Aorta (tissue), 5 donors: ENCODE results near the gene MFN2. TPM values are rescaled to one million over a fixed set of nuclear protein-coding genes. Genes with fewer than 3 reads are reported as not detected.

ENCODE experiments used
- ATAC-seq: fragments of 200-7000 bp; cut with Tn5 transposase; one replicate; pipeline ENCODE4 v1.9.1; 2022; ENCODE audit warnings: moderate library complexity; ENCODE audit not compliant: low FRiP score
- DNase-seq, 2 donors: peaks; one replicate each; pipeline ENCODE4 v3.0.0-alpha.2; 2020
- H3K27ac ChIP-seq, 2 donors: one replicate each; pipeline ENCODE4 v1.5.1; 2013; ENCODE audit warnings: low read length in 2 of 2, mild to moderate bottlenecking in 2 of 2, moderate library complexity in 2 of 2, control low read depth in 1 of 2, inconsistent platforms in 1 of 2, low read depth in 1 of 2
- H3K27me3 ChIP-seq, 2 donors: one replicate each; pipeline ENCODE4 v1.6.1; 2013; ENCODE audit warnings: control low read depth in 1 of 2, low read length in 1 of 2, mild to moderate bottlenecking in 1 of 2, moderate library complexity in 1 of 2; ENCODE audit not compliant: insufficient read depth in 2 of 2, control insufficient read depth in 1 of 2
- H3K36me3 ChIP-seq, 2 donors: one replicate each; pipeline ENCODE4 v1.6.1; 2013; ENCODE audit warnings: control low read depth in 1 of 2, low read length in 1 of 2, mild to moderate bottlenecking in 1 of 2; ENCODE audit not compliant: insufficient read depth in 2 of 2, control insufficient read depth in 1 of 2
- H3K4me1 ChIP-seq, 2 donors: one replicate each; pipeline ENCODE4 v1.6.1; 2013; ENCODE audit warnings: low read length in 2 of 2, control low read depth in 1 of 2, mild to moderate bottlenecking in 1 of 2, moderate library complexity in 1 of 2; ENCODE audit not compliant: insufficient read depth in 2 of 2, control insufficient read depth in 1 of 2
- H3K4me3 ChIP-seq, 2 donors: one replicate each; pipeline ENCODE4 v1.5.1; 2013; ENCODE audit warnings: low read length in 2 of 2, control low read depth in 1 of 2, mild to moderate bottlenecking in 1 of 2
- H3K9me3 ChIP-seq: one replicate; pipeline ENCODE4 v1.6.1; 2013; ENCODE audit warnings: mild to moderate bottlenecking, low read length; ENCODE audit not compliant: control insufficient read depth
- WGBS, 2 donors: extraction: QIAGEN DNeasy Blood & Tissue Kit; methylation state at CpG; one replicate each; pipeline ENCODE4 v1.1.7; 2013; 5-methylcytosine and 5-hydroxymethylcytosine counted together
- intact Hi-C, 2 donors: fragments of 100-400 bp; cut with DNase I; formaldehyde crosslinking; loops; one replicate each; pipeline versions ENCODE4 v1.14.2 to v1.15.0; 2022
- microRNA-seq, 2 donors: library from miRNA; unstranded; fragments of <30 nt; microRNA quantifications; one replicate each; pipeline ENCODE4 v1.2.0, GENCODE V29; 2020
- polyA plus RNA-seq, 2 donors: library from polyadenylated mRNA; stranded (reverse); fragments of 200-250 nt; gene quantifications; one replicate each; pipeline ENCODE4 v1.2.3, GENCODE V29; 2013
- total RNA-seq, 2 donors: library from RNA; stranded (reverse); fragmentation: NEBNext Ultra II Directional; extraction: Animal tissue kit (Norgen Biotek cat#: 25700); gene quantifications; one replicate each; pipeline ENCODE4 v1.2.1, GENCODE V29; 2021
- donor health status: healthy with polysubstance abuse.
- donor health status: Bipolar disorder and iron deficiency.
- donor health status: DM: no; HTN: no; CAD: no.
- donor health status: DM: no; HTN: no; CAD: no.
- donor health status: DM: yes; HTN: yes; CAD: no.

MFN2 gene
- total and polyA plus RNA-seq, 4 donors, result 22.4 to 57.1 (median 45.2) TPM

DNA sequence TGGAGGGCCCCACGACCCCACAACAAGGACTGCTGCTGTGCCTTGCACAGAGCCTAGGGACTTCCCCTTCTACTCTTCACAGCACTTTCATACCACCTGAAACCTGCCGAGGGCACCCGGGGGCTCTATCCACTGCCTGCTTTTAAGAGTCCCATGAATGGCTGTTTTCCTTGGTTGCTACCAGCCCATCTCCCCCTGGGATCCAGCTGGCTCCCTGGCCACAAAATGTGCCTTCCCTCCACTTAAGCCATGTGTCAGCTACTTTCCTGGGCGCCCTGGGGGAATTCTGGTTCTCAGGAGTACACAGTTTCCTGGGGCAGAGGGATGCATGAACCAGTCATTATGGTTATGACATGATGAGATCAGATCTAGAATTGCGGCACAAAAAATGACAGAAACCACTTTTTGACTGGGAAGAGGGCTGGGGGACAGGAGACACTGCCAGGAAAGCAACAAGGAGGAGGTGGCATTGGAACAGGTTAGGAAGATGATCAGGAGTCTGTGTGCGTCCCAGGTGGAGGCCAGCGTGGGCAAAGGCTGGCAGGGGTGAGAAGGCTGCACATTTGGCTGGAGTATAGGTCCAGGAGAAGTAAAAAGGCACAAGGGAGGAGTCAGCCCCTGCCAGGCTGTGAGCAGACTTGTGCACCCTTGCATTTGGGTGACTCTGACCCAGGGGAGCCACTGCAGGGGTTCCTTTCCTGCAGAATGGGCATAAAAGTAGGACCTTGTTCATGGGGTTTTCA, 79.6 kb downstream of the MFN2 start:
- Histone ChIP-seq H3K9me3 (peaks cover 3% of the 10 kb centered on the region), H3K27me3 (no peaks in the 10 kb centered on the region), H3K4me1 (no peaks in the 10 kb centered on the region), H3K4me3 (no peak overlapping the region), H3K36me3 (no peaks in the 10 kb centered on the region), H3K27ac (no peak overlapping the region)
- WGBS, 2 donors, result 59 to 67% methylated on average over 7 of the region's 7 CpGs
- intact Hi-C loops, result no loop called here
- DNase-seq (no peak), ATAC-seq (no peak)

DNA sequence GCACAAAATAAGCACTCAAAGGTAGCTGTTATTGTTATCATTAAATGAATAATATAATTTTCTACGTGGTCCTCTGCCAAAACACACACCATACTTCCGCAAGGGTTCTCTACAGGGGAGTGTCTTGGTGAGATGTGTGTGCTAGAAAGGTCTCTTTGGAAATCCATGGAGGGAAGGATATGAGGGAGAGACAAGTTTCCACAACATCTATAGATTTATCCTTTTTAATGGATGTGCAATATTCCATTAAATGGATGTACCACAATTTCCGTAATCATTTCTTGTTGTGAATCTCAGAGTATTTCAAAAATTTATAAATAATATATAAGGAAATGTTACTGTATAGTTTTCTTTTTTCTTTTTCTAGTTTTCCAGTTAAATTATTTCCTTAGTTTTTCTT, 80.3 kb downstream of the MFN2 start:
- Histone ChIP-seq H3K27me3 (no peaks in the 10 kb centered on the region), H3K36me3 (no peaks in the 10 kb centered on the region), H3K27ac (no peak overlapping the region), H3K4me3 (no peak overlapping the region), H3K9me3 (peaks cover 3% of the 10 kb centered on the region), H3K4me1 (no peaks in the 10 kb centered on the region)
- 88 to 91% methylated on average over 3 of the region's 3 CpGs for WGBS, 2 donors
- ATAC-seq (no peak), DNase-seq (no peak)
- intact Hi-C loops, result no loop called here

Small RNAs within 50 kb of the gene (microRNA-seq; reads per million reads assigned to microRNA genes)
- 0 to 1.2 reads per million in 2 donors for gene MIR6729

Other genes starting within 250 kb of the MFN2 start
- 10 to 100 TPM; 33.4 to 40.3 TPM for gene AGTRAP, start 244.3 kb upstream of the MFN2 start, total RNA-seq
- gene AGTRAP, start 244.3 kb upstream of the MFN2 start, polyA plus RNA-seq, result 10 to 100 TPM; 22.2 to 61.2 TPM
- gene C1orf167, start 218.3 kb upstream of the MFN2 start, total RNA-seq, result 1 to 10 TPM; 1.3 to 3.6 TPM
- 1 to 10 TPM in 1 of 2 donors, under 1 TPM in 1; 0.75 to 2.3 TPM for gene C1orf167, start 218.3 kb upstream of the MFN2 start, polyA plus RNA-seq
- 10 to 100 TPM; 32.1 to 53.0 TPM for gene MTHFR, start 174.5 kb upstream of the MFN2 start, total RNA-seq
- gene MTHFR, start 174.5 kb upstream of the MFN2 start, polyA plus RNA-seq, result 10 to 100 TPM in 1 of 2 donors, 1 to 10 TPM in 1; 4.6 to 22.0 TPM
- 10 to 100 TPM; 25.8 to 37.5 TPM for gene CLCN6, start 174.3 kb upstream of the MFN2 start, total RNA-seq
- 10 to 100 TPM in 1 of 2 donors, 1 to 10 TPM in 1; 3.9 to 15.5 TPM for gene CLCN6, start 174.3 kb upstream of the MFN2 start, polyA plus RNA-seq
- under 1 TPM in 1 of 2 donors, not detected in 1; 0.48 TPM for gene NPPA, start 132.7 kb upstream of the MFN2 start, total RNA-seq
- 1 to 10 TPM in 1 of 2 donors, under 1 TPM in 1; 0.23 to 5.5 TPM for gene NPPA, start 132.7 kb upstream of the MFN2 start, polyA plus RNA-seq
- gene NPPB, start 121.5 kb upstream of the MFN2 start, total RNA-seq, result not detected
- gene NPPB, start 121.5 kb upstream of the MFN2 start, polyA plus RNA-seq, result 10 to 100 TPM in 1 of 2 donors, under 1 TPM in 1; 0.87 to 25.7 TPM
- 10 to 100 TPM; 31.7 to 37.1 TPM for gene KIAA2013, start 54.0 kb upstream of the MFN2 start, total RNA-seq
- 10 to 100 TPM; 19.7 to 34.6 TPM for gene KIAA2013, start 54.0 kb upstream of the MFN2 start, polyA plus RNA-seq
- gene PLOD1, start 45.7 kb upstream of the MFN2 start, total RNA-seq, result 10 to 100 TPM; 80.2 to 95.9 TPM
- gene PLOD1, start 45.7 kb upstream of the MFN2 start, polyA plus RNA-seq, result 10 to 100 TPM; 28.9 to 60.0 TPM
- gene MIIP, start 39.1 kb downstream of the MFN2 start, total RNA-seq, result 10 to 100 TPM; 19.5 to 25.4 TPM
- gene MIIP, start 39.1 kb downstream of the MFN2 start, polyA plus RNA-seq, result 100 to 1,000 TPM in 1 of 2 donors, 10 to 100 TPM in 1; 16.3 to 132 TPM
- gene TNFRSF8, start 82.9 kb downstream of the MFN2 start, total RNA-seq, result 1 to 10 TPM in 1 of 2 donors, under 1 TPM in 1; 0.88 to 4.7 TPM
- gene TNFRSF8, start 82.9 kb downstream of the MFN2 start, polyA plus RNA-seq, result 1 to 10 TPM in 1 of 2 donors, under 1 TPM in 1; 0.74 to 1.8 TPM
- 10 to 100 TPM; 42.1 to 98.5 TPM for gene TNFRSF1B, start 186.5 kb downstream of the MFN2 start, total RNA-seq
- 10 to 100 TPM in 1 of 2 donors, 1 to 10 TPM in 1; 5.0 to 12.8 TPM for gene TNFRSF1B, start 186.5 kb downstream of the MFN2 start, polyA plus RNA-seq
- 100 to 1,000 TPM in 1 of 2 donors, 10 to 100 TPM in 1; 94.2 to 134 TPM for gene VPS13D, start 249.6 kb downstream of the MFN2 start, total RNA-seq
- 10 to 100 TPM; 15.8 to 23.6 TPM for gene VPS13D, start 249.6 kb downstream of the MFN2 start, polyA plus RNA-seq